Measurements from ENCODE around the gene CENPU.

The CENPU gene

GRCh38 chr4:184644553-184645307 lies 89.2 kb downstream of the CENPU start:
- DNase-seq (ENCODE audit: low read depth in 3 of 3, low spot score in 1 of 3) = no peak
